Bronchial epithelial cell (primary cell): ENCODE results near the gene ARL6. TPM values are rescaled to one million over a fixed set of nuclear protein-coding genes. Genes with fewer than 3 reads are reported as not detected.

ENCODE experiments used
- DNase-seq: peaks from one replicate; pipeline ENCODE4 v3.0.0-alpha.2; 2010; ENCODE audit warnings: low read depth
- FAIRE-seq: peaks from 2 replicates; lab custom pipeline; 2011; peaks lifted over from hg19 to GRCh38; lab: Jason Lieb, UNC
- H3K27me3 ChIP-seq: 2 replicates; pipeline ENCODE4 v1.5.1; 2011; ENCODE audit warnings: low read length; ENCODE audit not compliant: control insufficient read depth, insufficient read depth
- H3K36me3 ChIP-seq: 2 replicates; pipeline ENCODE4 v1.5.1; 2011; ENCODE audit warnings: low read length; ENCODE audit not compliant: control insufficient read depth, insufficient read depth
- H3K4me3 ChIP-seq: 2 replicates; pipeline ENCODE4 v1.5.1; 2011; ENCODE audit warnings: mild to moderate bottlenecking, low read depth, low read length, control low read depth
- CTCF ChIP-seq: IDR thresholded peaks from 2 replicates; pipeline ENCODE4 v1.5.1; 2011; ENCODE audit warnings: mild to moderate bottlenecking, moderate library complexity, low read length, control low read depth, inconsistent platforms; ENCODE audit not compliant: insufficient read depth, severe bottlenecking
- total RNA-seq: library from RNA; depleted of rRNA; stranded (reverse); fragments of >200 nt; gene quantifications from 2 replicates; pipeline ENCODE4 v1.2.1, GENCODE V29; 2014

Gene ARL6
- total RNA-seq, 1 donor from 2014 or later: 2.6 TPM

- FAIRE-seq (no peak), DNase-seq (no peak)
- TF ChIP-seq CTCF: no peak
- no peaks in the 10 kb centered on the region for H3K27me3 ChIP-seq
- no peaks in the 10 kb centered on the region for H3K36me3 ChIP-seq
- H3K4me3 ChIP-seq: no peak overlapping the region
Observed at GRCh38 chr3:97738761-97739160, 25.8 kb upstream of the ARL6 start.

GRCh38 chr3:97742036-97742435 is 22.5 kb upstream of the ARL6 start:
- DNase-seq (no peak), FAIRE-seq (no peak)
- Histone ChIP-seq H3K4me3 (no peak overlapping the region), H3K27me3 (no peaks in the 10 kb centered on the region), H3K36me3 (no peaks in the 10 kb centered on the region)
- TF ChIP-seq CTCF: no peak

GRCh38 chr3:97744289-97744688 is 20.3 kb upstream of the ARL6 start:
- no peaks in the 10 kb centered on the region for H3K36me3 ChIP-seq
- H3K27me3 ChIP-seq: no peaks in the 10 kb centered on the region
- no peak for DNase-seq
- FAIRE-seq: no peak
- no peak for TF ChIP-seq CTCF
- no peak overlapping the region for H3K4me3 ChIP-seq

GRCh38 chr3:97763586-97764406 is 762 bp upstream of the ARL6 start:
- TF ChIP-seq CTCF: no peak
- no peak for FAIRE-seq
- no peak for DNase-seq
- no peaks in the 10 kb centered on the region for H3K36me3 ChIP-seq
- peak overlapping the region; percentile 63 for H3K4me3 ChIP-seq
- no peaks in the 10 kb centered on the region for H3K27me3 ChIP-seq

GRCh38 chr3:97765336-97765735 is 778 bp downstream of the ARL6 start:
- FAIRE-seq: no peak
- DNase-seq: no peak
- Histone ChIP-seq H3K36me3 (no peaks in the 10 kb centered on the region), H3K27me3 (no peaks in the 10 kb centered on the region), H3K4me3 (no peak overlapping the region)
- no peak for TF ChIP-seq CTCF
